ENCODE measurements around the gene AVP.

AVP gene

DNA sequence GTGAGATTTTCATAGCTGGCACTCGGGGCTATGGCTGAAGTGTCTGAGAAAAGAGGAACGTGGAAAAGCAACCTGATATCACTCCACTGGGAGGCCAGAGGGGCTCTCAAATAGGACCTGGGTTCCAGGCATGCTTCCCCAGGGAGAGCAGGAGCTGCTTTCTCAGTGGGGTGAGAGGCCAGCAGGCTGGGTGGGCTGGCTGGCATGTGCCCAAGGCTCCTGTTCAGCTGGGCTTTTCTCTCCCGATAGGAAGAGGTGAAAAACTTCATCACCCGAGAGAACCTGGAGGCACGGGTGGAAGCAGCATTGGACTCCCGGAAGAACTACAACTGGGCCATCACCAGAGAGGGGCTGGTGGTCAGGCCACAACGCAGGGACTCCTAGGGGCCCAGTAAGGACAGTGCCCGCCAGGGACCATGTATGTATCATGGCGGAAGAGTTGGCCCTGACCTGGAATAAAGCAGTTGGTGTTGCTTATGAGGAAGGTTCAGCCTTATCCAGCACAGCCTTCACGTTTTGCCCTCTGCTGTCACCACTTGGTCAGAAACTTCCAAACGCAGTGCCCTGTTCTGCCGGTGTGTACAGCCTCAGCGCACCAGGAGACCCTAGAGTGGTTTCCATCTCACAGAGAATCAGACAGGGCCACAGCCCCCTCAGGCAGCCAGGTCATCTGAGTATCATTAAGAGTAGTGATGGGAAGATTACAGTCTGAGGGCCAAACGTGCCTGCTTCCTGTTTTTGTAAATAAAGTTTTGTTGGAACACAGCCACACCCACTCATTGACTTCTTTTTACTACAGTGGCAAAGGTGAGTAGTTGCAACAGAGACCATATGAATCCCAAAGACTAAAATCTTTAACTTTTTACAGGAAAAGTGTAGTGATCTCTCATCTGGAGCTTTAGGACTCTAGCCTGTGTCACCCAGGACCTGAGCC lies 36.8 kb downstream of the AVP start:
- DNase-seq: no peak

DNA sequence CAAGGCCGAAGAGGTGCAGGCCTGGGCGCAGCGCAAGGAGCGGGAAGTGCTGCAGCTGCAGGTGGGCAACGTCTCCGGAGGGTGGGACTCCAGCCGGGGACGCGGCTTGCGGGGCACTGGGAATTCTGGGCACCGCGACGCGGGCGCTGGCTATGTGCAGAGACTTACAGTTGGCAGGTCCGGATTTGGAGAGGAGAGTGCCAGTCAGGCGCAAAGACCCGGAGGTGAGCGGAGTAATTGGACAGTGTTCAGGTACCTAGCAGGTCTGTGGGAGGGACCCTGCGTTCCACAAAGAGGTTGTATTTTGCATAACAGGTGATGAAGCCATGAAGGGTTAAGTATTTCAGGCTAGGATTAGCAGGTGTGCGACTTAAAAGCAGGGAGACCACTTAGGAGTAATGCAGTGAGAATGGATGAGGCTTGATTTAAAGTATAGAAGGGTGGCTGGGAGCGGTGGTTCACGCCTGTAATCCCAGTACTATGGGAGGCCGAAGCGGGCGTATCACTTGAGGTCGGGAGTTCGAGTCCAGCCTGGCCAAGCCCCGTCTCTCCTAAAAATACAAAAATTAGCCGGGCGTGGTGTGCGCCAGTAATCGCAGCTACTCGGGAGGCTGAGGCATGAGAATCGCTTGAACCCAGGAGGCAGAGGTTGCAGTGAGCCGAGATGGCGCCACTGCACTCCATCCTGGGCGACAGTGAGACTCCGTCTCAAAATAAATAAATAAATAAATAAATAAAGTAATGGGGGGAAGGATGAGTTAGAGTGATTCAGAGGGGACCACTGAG lies 37.7 kb downstream of the AVP start:
- peak; percentile 5 for DNase-seq

DNA sequence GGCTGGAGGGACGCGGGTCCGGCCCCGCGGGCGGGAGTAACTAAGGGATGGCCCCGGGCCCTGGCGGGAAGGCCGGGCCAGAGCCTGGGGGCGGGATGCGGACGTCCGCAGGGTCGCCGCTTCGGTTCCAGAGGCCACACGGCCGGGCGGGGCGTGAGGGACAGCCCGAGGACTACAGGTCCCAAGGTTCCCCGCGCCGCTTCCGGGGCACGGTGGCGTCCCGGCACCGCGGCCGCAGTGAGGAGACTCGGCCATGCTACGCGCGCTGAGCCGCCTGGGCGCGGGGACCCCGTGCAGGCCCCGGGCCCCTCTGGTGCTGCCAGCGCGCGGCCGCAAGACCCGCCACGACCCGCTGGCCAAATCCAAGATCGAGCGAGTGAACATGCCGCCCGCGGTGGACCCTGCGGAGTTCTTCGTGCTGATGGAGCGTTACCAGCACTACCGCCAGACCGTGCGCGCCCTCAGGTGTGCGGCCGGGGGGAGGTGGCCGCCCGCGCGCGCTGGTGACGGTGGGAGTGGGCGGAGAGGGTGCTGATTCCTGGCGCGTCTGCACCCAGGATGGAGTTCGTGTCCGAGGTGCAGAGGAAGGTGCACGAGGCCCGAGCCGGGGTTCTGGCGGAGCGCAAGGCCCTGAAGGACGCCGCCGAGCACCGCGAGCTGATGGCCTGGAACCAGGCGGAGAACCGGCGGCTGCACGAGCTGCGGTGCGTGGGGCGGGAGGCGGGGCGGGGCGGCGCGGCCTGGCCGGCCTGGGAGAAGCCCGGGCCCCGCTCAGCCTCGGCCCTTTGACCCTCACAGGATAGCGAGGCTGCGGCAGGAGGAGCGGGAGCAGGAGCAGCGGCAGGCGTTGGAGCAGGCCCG lies 38.5 kb downstream of the AVP start, which contains the start of gene MRPS26:
Gene MRPS26 (plus strand): TSS at position 237 of the 861 bp plus-strand sequence. CDS start 17 bp downstream, at position 254.
- DNase-seq: peak; percentile 74

DNA sequence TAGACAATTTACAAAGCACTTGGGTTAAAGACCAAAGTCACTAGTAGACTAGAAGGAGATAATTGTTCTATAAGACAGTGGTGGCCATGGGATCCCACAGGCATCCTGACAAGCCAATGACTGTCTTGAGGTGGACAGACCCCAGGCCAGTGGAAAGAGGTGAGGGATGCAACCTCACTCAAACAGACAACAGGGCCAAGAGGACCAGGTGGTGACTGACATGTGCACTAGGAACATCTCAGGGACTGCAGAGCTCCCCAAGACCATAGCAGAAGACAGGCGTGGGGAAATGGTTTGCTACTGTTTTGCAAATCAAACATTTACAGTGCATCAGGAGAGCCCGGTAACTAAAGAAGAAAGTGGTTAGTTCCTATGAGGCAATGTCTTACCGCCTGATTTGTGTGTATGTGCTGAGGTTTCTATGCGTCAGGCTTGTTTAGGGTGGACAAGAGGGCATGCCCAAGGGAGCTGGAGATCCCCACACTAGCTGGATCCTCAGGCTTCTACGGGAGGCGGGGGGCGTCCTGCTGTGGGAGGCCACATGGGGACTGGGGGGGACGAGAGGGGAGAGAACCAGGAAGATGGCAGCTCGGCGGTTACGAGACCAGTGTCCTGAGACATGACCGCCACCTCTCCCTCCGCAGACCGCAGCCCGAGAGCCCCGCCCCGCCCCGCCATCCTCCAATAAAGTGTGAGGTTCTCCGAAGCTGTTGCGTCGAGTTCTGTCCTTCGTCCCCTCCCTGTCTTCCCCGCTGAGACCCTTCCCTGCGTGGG lies 39.3 kb downstream of the AVP start:
- DNase-seq: peak; percentile 74

DNA sequence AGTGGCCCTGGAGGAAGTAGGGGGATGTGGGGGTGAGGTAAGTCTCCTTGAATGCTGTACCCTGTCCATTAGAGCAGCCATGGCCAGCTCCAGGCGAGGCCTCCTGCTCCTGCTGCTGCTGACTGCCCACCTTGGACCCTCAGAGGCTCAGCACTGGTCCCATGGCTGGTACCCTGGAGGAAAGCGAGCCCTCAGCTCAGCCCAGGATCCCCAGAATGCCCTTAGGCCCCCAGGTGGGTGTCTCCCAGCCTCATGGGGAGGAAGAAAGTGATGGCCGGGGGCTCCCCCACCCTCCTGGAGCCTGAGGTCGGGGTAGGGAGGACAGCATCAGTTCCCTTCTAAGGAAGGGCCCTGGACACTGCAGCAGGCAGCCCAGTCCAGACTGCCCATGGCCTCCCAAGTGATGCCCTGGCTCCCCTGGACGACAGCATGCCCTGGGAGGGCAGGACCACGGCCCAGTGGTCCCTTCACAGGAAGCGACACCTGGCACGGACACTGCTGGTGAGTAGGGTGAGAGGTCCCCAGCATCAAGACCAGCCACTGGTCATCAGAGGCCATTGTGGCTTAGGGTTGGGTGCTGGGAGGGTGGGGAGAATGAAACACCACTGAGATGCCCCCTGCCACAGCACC lies 40.1 kb downstream of the AVP start:
- DNase-seq: no peak

DNA sequence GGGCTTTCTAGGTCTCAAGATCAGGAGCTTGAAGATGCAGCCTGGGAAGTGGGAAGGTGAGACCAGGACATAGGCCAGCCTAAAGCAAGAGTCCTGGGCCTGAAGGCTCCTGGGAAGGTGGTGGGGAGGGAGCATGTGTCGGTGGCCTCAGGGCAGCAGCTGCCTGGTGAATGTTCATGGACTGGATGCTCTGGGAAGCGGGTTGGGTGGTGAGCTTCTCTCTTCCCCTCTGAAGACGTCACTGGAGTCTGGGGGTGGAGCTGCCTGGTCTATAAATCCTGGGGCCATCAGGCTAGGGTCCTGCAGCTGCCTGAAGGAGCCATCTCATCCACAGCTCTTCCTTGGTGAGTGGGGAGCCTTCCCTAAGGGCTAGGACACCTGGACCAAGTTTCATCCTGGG lies 41.2 kb downstream of the AVP start, which contains the start of gene GNRH2:
Gene GNRH2 (plus strand): TSS at position 301 of the 400 bp plus-strand sequence. CDS start 793 bp downstream, outside the sequence.
- DNase-seq: no peak

DNA sequence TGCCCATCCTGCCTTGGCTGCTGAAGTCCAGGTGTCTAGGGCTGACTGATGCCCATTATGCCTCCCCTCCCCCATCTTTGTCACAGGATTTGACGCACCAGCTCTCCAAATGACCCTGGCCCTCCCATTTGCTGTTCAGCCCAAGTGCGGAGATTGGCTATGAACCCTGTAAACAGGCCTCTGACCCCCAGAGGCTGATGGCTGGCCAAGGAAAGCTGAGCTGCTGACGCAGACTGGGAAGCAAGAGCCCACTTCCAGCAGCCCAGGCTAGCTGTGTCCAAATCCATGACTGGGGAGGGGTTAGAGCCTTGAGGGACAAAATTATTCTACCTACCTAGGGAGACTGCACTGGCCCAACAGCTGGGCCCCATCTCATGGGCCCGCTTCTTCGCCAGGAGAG lies 41.9 kb downstream of the AVP start:
- DNase-seq: no peak

DNA sequence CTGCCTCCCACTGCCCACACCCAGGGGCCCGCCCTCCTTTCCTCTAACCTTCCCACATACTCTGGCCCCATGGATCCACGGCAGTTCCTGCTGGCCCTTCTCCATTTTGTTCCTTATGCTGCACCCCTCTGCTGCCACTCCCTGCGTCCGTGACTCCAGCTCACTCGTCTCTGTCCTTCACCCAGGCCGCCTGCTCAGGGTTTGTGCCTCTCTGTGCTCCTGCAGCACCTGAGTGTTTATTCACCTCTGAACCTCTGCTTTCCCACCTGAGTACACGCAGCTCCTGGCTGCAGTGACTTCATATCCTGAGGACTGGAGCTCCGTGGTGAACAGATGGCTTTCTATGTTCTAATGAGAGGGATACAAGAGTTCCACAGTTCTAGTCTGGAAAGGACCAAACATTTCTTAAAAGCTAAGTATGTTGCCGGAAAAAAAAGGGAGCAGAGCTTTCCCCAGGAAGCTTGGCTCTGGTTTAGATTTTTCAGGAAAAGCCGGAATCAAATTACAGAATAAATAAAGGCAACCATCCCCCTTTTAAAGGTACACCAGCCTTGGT lies 42.6 kb downstream of the AVP start:
- DNase-seq: no peak

DNA sequence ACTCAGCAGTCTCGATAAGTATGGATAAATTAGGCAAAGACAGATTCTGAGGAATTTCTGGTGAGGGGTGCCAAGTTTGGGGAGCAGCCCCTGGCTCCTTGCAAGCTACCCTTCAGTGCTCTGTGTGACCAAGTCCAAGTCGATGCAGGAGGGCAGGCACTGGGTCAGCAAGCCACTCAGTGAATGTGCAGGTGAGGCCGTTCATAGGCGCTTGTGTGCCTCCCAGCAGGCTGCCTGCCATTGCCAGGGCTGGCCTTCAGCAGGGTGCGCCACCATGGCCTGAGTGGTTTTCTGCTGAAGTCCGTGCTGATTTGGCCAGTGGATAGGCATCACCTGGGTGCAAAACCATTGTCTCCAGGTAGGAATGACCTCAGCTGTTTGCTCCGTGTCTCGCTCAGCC lies 44.4 kb downstream of the AVP start:
- no peak for DNase-seq

DNA sequence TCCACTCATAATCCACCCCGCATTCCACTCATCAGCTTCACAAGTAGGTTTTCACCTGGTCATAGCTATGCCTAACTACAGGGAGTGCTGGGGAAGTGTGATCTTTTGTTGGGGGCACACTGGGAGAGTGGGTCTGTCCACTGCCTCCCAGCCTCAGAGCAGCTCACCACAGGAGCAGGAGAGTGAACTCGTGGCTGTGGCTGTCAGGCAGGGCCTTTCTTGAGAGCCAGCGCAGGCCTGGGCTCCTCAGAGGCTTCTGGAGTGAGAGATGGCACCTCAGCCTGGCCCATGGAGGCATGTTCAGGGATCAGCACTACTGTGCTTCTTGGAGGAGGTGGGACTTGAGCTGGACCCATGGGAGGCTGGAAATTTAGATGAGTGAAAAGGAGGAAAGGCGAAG lies 45.1 kb downstream of the AVP start:
- no peak for DNase-seq

DNA sequence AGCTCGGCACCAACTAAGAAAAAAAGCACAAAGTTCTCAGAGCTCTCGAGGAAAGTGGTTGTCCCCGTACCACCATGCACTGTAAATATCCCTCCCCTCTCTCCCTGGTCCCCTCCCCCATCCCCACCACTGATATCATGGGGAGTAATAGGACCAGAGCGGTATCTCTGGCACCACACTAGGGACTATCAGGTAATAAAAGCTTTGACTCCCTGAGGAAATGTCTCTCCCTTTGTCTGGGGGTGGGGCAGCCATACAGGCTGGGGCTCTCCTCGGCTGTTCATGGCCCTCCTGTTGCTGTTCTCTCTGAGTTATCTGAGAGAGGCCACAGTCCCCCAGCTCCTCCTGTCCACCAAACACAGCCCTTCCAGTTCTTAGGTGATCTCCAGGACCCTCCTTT lies 46.1 kb downstream of the AVP start:
- DNase-seq: no peak

DNA sequence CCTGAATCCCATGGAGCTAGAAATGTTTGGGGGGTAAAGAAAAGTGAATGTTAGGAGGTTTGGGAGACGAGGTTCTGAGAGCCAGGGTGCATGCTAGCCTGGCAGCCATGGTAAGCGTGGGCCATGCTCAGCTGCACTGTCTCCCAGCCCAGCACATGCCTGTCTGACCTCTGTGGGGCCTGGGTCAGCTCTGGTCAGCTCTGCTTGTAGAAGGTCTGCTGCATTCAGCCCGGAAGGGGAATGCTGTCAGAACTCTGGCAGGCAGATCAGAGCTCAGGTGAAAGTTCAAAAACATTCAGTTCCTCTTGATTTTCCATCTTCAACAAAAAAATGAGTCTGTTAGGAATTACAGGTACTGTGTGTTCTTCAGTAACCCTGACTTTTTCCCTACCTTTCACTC lies 46.9 kb downstream of the AVP start:
- no peak for DNase-seq

DNA sequence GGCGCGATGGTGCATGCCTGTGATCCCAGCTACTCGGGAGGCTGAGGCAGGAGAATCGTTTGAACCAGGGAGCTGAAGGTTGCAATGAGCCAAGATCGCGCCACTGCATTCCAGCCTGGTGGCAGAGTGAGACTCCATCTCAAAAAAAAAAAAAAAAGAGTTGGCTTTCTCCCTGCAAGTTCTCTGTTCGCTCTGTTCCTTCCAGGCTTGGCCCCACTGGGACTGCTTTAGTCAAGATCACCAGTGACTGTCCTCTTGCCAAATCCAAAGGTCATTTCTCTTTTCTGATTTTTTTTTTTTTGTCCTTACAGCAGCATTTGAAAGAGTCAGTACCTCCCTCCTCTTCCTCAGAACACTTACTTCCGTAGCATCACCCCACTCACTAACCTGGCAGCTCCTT lies 51.9 kb downstream of the AVP start:
- DNase-seq: no peak

Measured in NCI-H1092 (cell line).